Coronary artery (tissue), 2 donors: ENCODE results near the gene MTCP1.
A peak's percentile ranks its signal among the peaks of the same experiment; 100 is the strongest.

Experiments
- DNase-seq: peaks from one replicate; pipeline ENCODE4 v3.0.0-alpha.2; 2017; ENCODE audit warnings: low spot score
- H3K27ac ChIP-seq, 2 donors: fragments of 200-600 bp; sonication (generic); one replicate each; pipeline ENCODE4 v1.5.1; 2016 to 2019
- H3K4me3 ChIP-seq: fragments of 200-600 bp; sonication (generic); 2 replicates; pipeline ENCODE4 v1.5.1; 2016; ENCODE audit warnings: mild to moderate bottlenecking, moderate library complexity
- TF ChIP-seq, protein P1 (sequence below): fragments of 200-600 bp; sonication (generic); IDR thresholded peaks from one replicate; pipeline ENCODE4 v1.5.1; 2019; ENCODE audit warnings: antibody characterized with exemption

MTCP1 gene

DNA sequence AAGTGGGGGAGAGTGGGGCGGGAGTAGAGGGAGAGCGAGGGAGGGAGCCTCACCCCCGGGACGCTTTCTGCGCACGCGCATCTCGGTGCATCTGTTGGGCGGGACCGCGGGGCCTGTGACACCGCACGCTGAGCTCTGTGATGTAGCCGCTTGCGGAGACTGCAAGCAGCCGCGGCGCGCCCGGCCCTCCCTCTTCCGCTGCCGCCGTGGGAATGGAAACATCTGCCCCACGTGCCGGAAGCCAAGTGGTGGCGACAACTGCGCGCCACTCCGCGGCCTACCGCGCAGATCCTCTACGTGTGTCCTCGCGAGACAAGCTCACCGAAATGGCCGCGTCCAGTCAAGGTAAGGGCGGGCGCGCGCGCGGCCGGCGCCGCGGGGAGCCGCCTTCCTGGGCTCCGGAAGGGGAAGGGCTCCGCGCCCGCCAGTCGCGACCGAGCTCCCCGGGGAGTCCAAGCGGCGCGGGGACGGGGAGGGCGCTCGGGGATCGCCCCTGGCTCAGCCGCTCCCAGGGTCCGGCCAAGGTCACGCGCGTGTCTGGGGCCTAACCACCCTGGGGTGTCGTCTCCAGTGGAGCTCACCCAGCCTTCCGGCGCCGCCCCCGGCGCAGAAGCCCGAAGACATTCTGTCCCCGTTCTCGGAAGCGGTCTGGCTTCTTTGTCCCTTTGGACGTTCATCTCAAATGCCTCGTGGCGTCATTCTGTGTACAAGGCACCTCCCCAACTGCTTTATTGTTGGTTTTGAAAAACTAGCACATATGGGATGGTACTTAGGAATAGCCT, 44.0 kb downstream of the MTCP1 start, which contains the start of gene FUNDC2:
TSS of gene FUNDC2 (plus strand) at position 118 of the 782 bp plus-strand sequence. CDS start at position 213, 95 bp downstream.
- TF ChIP-seq, protein P1, sequence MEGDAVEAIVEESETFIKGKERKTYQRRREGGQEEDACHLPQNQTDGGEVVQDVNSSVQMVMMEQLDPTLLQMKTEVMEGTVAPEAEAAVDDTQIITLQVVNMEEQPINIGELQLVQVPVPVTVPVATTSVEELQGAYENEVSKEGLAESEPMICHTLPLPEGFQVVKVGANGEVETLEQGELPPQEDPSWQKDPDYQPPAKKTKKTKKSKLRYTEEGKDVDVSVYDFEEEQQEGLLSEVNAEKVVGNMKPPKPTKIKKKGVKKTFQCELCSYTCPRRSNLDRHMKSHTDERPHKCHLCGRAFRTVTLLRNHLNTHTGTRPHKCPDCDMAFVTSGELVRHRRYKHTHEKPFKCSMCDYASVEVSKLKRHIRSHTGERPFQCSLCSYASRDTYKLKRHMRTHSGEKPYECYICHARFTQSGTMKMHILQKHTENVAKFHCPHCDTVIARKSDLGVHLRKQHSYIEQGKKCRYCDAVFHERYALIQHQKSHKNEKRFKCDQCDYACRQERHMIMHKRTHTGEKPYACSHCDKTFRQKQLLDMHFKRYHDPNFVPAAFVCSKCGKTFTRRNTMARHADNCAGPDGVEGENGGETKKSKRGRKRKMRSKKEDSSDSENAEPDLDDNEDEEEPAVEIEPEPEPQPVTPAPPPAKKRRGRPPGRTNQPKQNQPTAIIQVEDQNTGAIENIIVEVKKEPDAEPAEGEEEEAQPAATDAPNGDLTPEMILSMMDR: no peak
- peak within 1 kb of the TSS; percentile 80 to 95 for H3K27ac ChIP-seq
- H3K4me3 ChIP-seq: peak within 1 kb of the TSS; percentile 74
- peak; percentile 96 for DNase-seq

- TF ChIP-seq, protein P1: no peak
- Histone ChIP-seq H3K27ac (peak overlapping the region; percentile 80 to 95), H3K4me3 (peak overlapping the region; percentile 74)
- no peak for DNase-seq
Measured at GRCh38 chrX:155026420-155026726, 44.6 kb downstream of the MTCP1 start.

DNA sequence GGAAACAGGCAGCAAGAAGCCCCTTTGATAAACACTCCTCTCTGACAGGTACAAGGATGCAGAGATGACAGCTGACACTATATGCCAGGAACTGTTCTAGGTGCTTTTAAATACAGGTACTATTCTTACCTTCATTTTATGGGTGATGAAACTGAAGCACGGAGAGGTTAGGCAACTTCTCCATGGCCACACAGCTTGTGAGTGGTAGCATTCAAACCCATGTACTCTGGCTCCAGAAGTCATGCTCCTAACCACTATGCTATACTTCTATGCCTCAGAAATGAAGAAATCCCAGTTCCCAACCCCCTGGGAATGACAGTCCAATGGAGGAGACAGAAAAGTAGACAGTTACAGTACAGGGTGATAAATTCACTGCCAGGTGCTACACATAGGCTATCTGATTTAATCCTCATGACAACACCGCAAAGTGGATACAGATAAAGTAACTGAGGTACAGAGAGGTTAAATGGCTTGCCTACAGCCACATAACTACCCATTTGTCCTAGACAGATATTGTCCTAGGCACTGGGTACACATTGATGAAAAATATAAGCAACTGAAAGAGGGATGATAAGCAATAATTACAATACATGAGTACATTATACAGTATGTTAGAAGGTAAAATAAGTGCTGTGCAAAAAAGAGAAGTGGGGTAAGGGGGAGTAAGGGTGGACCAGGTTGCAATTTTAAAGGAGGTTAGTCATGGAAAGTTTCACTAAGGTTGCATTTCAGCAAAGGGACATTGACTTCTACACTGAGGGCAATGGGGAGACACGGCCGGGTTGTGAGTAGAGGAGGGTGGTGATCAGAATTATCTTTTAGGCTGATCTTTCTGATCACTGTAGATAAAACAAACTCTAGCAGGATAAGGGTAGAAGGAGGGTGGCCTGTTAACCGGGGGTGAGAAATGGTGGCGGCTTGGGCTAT, 46.8 kb downstream of the MTCP1 start:
- Histone ChIP-seq H3K4me3 (no peak overlapping the region), H3K27ac (no peak overlapping the region)
- DNase-seq: no peak
- TF ChIP-seq, protein P1: no peak

- TF ChIP-seq, protein P1: no peak
- Histone ChIP-seq H3K27ac (no peak within 1 kb of the TSS), H3K4me3 (no peak within 1 kb of the TSS)
- no peak for DNase-seq
Measured at GRCh38 chrX:155022585-155022984, 48.4 kb downstream of the MTCP1 start, which contains the start of gene F8. F8 (minus strand) TSS chrX:155022723; CDS start chrX:155022552, 171 bp downstream.

DNA sequence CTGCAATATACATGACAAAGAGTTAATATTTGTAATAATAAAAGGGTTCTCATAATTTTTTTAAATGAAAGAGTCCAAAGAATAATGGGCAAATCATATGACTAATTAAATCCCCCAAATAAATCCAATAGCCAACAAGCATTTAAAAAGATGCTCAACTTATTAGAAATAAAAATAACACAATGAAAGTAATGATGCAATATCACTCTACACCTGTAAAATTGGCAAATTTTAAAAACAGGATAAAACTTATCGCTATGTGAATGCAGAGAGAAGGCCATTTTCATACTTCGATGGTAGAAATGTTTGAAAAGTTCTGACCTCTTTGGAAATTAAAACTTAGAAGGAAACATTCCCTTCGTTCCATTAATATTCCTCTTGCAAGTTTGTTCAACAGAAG, 50.3 kb downstream of the MTCP1 start:
- Histone ChIP-seq H3K4me3 (no peak overlapping the region), H3K27ac (no peak overlapping the region)
- TF ChIP-seq, protein P1: no peak
- no peak for DNase-seq
